K562 (cell line): ENCODE measurements around the gene COQ7. TPM values are rescaled to one million over a fixed set of nuclear protein-coding genes. Genes with fewer than 3 reads are reported as not detected.

ENCODE experiments used
- ATF7 ChIP-seq: fragments of 450-650 bp; IDR thresholded peaks from 2 replicates; pipeline ENCODE4 v1.7.1; 2014; ENCODE audit warnings: mild to moderate bottlenecking, moderate library complexity
- CBFA2T3 ChIP-seq: fragments of 450-650 bp; IDR thresholded peaks from 2 replicates; pipeline ENCODE4 v1.6.1; 2017
- E2F3 ChIP-seq: fragments of 250-450 bp; sonication (Bioruptor Pico); IDR thresholded peaks from 2 replicates; pipeline ENCODE4 v1.4.0; 2020; ENCODE audit warnings: mild to moderate bottlenecking
- ELF1 ChIP-seq: fragments of 200-800 bp; sonication (Bioruptor generic); IDR thresholded peaks from 2 replicates; pipeline ENCODE4 v1.6.1; 2016; ENCODE audit warnings: missing genetic modification characterization, missing compliant biosample characterization
- ELF4 ChIP-seq: fragments of 450-650 bp; formaldehyde crosslinking; IDR thresholded peaks from 2 replicates; pipeline ENCODE4 v1.4.0; 2022; ENCODE audit warnings: missing genetic modification characterization
- FOXA1 ChIP-seq: fragments of 450-650 bp; IDR thresholded peaks from 2 replicates; pipeline ENCODE4 v1.6.1; 2016; ENCODE audit warnings: mild to moderate bottlenecking, borderline replicate concordance
- FOXA3 ChIP-seq, 2 experiments: fragments of 450-650 bp in 1 of 2; sonication (generic) in 1 of 2; formaldehyde crosslinking; IDR thresholded peaks in 1 of 2; conservative IDR thresholded peaks in 1 of 2; 2 replicates each; pipeline versions ENCODE4 v1.4.0 to v1.8.0; 2020 to 2022; ENCODE audit warnings: mild to moderate bottlenecking in 2 of 2, missing genetic modification reagents in 1 of 2
- GABPB1 ChIP-seq: sonication (generic); formaldehyde crosslinking; IDR thresholded peaks from 2 replicates; pipeline ENCODE4 v1.8.0; 2022; ENCODE audit warnings: mild to moderate bottlenecking, missing genetic modification reagents
- HOXB6 ChIP-seq: fragments of 250-450 bp; sonication (Bioruptor Pico); IDR thresholded peaks from 2 replicates; pipeline ENCODE4 v1.5.1; 2022; ENCODE audit warnings: mild to moderate bottlenecking, borderline replicate concordance
- MCM7 ChIP-seq, 2 experiments: fragments of 450-650 bp; IDR thresholded peaks; 2 replicates each; pipeline ENCODE4 v1.6.1; 2016 to 2018
- MED1 ChIP-seq: sonication (generic); formaldehyde crosslinking; IDR thresholded peaks from 2 replicates; pipeline ENCODE4 v1.8.1; 2023; ENCODE audit warnings: missing genetic modification reagents, borderline replicate concordance
- NR0B1 ChIP-seq: fragments of 450-650 bp; IDR thresholded peaks from one replicate; pipeline ENCODE4 v1.6.1; 2018; ENCODE audit warnings: mild to moderate bottlenecking, moderate library complexity; ENCODE audit not compliant: partially characterized antibody
- PHB2 ChIP-seq: fragments of 450-650 bp; IDR thresholded peaks from 2 replicates; pipeline ENCODE4 v1.6.1; 2017; ENCODE audit warnings: low read depth
- PRPF4 ChIP-seq: fragments of 200-400 bp; formaldehyde crosslinking; IDR thresholded peaks from one replicate; pipeline ENCODE4 v1.6.1; 2017; ENCODE audit warnings: low read length, low read depth, mild to moderate bottlenecking; ENCODE audit not compliant: insufficient read depth, poor library complexity, severe bottlenecking
- SMARCA5 ChIP-seq: fragments of 450-650 bp; IDR thresholded peaks from 2 replicates; pipeline ENCODE4 v1.6.1; 2016
- STAG1 ChIP-seq: sonication (generic); formaldehyde crosslinking; IDR thresholded peaks from 2 replicates; pipeline ENCODE4 v1.5.0; 2020; ENCODE audit warnings: missing genetic modification reagents, borderline replicate concordance
- SUPT5H ChIP-seq: fragments of 450-650 bp; IDR thresholded peaks from 2 replicates; pipeline ENCODE4 v1.6.1; 2016
- TBP ChIP-seq: optimal IDR thresholded peaks from 2 replicates; pipeline ENCODE3; 2011; ENCODE audit warnings: low read depth, low read length, improper control_type of control experiment
- U2AF2 ChIP-seq: fragments of 200-400 bp; formaldehyde crosslinking; optimal IDR thresholded peaks from 2 replicates; pipeline ENCODE3; 2017; ENCODE audit warnings: low read depth, mild to moderate bottlenecking, low read length
- ZBTB1 ChIP-seq: sonication (generic); formaldehyde crosslinking; IDR thresholded peaks from 2 replicates; pipeline ENCODE4 v1.8.1; 2023; ENCODE audit warnings: missing genetic modification reagents, low read depth, mild to moderate bottlenecking, borderline replicate concordance
- ZBTB7A ChIP-seq: IDR thresholded peaks from 2 replicates; pipeline ENCODE4 v1.6.1; 2011; ENCODE audit warnings: low read depth, mild to moderate bottlenecking, low read length, moderate library complexity, borderline replicate concordance; ENCODE audit not compliant: control insufficient read depth
- polyA plus RNA-seq, 8 experiments: library from polyadenylated mRNA; depleted of rRNA in 4 of 8; stranded (reverse) in 5 of 8; unstranded in 3 of 8; fragments of >200 nt; fragmentation: Nextera tagmentation in 2 of 8; fragmentation: Illumina TruSeq in 1 of 8; extraction: Ambion mirVana in 2 of 8; extraction: Trizol in 1 of 8; gene quantifications; 2 replicates each; pipeline versions ENCODE4 v1.2.1 to v1.2.3, GENCODE V29; 2011 to 2014; ENCODE audit warnings: inconsistent platforms in 1 of 8, missing spikeins in 1 of 8
- total RNA-seq, 7 experiments: library from RNA; depleted of rRNA in 6 of 7; stranded (reverse); fragments of >200 nt in 6 of 7; fragmentation: Illumina TruSeq in 2 of 7; extraction: Trizol in 2 of 7; gene quantifications; 2 replicates each; pipeline versions ENCODE4 v1.2.1 to v1.2.3, GENCODE V29; 2011 to 2021; ENCODE audit warnings: low replicate concordance in 1 of 7
- TF ChIP-seq, protein P1 (sequence below): sonication (generic); formaldehyde crosslinking; IDR thresholded peaks from 2 replicates; pipeline ENCODE4 v1.8.0; 2022; ENCODE audit warnings: missing genetic modification reagents, mild to moderate bottlenecking, borderline replicate concordance
- TF ChIP-seq, protein P2 (sequence below): fragments of 450-650 bp; IDR thresholded peaks from 2 replicates; pipeline ENCODE4 v1.6.1; 2017; ENCODE audit warnings: antibody characterized with exemption
- TF ChIP-seq, protein P3 (sequence below): sonication (generic); formaldehyde crosslinking; IDR thresholded peaks from 2 replicates; pipeline ENCODE4 v1.8.0; 2022; ENCODE audit warnings: mild to moderate bottlenecking, missing genetic modification reagents

Gene COQ7
- total and polyA plus RNA-seq, 9 of the 15 experiments (the other 6 are each of a cell fraction or from before 2014, with no cell fraction given): 2.3 to 26.1 (median 15.2) TPM

GRCh38 chr16:19067349-19068236 is at the start of gene COQ7 (continued):
- TF ChIP-seq E2F3 (CRISPR knock-in tag): no peak
- TF ChIP-seq ZBTB1: no peak
- TF ChIP-seq PRPF4: no peak
- no peak for TF ChIP-seq MED1 (CRISPR knock-in tag)
- no peak for TF ChIP-seq NR0B1
- peak; percentile 86 for TF ChIP-seq ELF1
- TF ChIP-seq CBFA2T3: peak; percentile 51; the same call in 1 of the 2 replicates
- peak; percentile 76 for TF ChIP-seq TBP
- no peak for TF ChIP-seq PHB2
- TF ChIP-seq, protein P1, sequence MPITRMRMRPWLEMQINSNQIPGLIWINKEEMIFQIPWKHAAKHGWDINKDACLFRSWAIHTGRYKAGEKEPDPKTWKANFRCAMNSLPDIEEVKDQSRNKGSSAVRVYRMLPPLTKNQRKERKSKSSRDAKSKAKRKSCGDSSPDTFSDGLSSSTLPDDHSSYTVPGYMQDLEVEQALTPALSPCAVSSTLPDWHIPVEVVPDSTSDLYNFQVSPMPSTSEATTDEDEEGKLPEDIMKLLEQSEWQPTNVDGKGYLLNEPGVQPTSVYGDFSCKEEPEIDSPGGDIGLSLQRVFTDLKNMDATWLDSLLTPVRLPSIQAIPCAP (CRISPR knock-in tag): no peak
- TF ChIP-seq U2AF2: no peak
- TF ChIP-seq FOXA3 (CRISPR knock-in tag; conservative IDR thresholded peaks at IDR 0.05 in 1 of 2, IDR thresholded peaks at IDR 0.05 in 1 of 2): no peak
- peak; percentile 46; the same call in 1 of the 2 replicates for TF ChIP-seq ZBTB7A
- no peak for TF ChIP-seq MCM7 (IDR thresholded peaks at IDR 0.05)
- TF ChIP-seq FOXA1: no peak
- TF ChIP-seq ELF4 (CRISPR knock-in tag): no peak
- TF ChIP-seq, protein P2, sequence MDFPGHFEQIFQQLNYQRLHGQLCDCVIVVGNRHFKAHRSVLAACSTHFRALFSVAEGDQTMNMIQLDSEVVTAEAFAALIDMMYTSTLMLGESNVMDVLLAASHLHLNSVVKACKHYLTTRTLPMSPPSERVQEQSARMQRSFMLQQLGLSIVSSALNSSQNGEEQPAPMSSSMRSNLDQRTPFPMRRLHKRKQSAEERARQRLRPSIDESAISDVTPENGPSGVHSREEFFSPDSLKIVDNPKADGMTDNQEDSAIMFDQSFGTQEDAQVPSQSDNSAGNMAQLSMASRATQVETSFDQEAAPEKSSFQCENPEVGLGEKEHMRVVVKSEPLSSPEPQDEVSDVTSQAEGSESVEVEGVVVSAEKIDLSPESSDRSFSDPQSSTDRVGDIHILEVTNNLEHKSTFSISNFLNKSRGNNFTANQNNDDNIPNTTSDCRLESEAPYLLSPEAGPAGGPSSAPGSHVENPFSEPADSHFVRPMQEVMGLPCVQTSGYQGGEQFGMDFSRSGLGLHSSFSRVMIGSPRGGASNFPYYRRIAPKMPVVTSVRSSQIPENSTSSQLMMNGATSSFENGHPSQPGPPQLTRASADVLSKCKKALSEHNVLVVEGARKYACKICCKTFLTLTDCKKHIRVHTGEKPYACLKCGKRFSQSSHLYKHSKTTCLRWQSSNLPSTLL: no peak
- TF ChIP-seq GABPB1: peak; percentile 79; the same call in 1 of the 2 replicates
- no peak for TF ChIP-seq HOXB6
- TF ChIP-seq STAG1 (CRISPR knock-in tag): no peak
- TF ChIP-seq, protein P3, sequence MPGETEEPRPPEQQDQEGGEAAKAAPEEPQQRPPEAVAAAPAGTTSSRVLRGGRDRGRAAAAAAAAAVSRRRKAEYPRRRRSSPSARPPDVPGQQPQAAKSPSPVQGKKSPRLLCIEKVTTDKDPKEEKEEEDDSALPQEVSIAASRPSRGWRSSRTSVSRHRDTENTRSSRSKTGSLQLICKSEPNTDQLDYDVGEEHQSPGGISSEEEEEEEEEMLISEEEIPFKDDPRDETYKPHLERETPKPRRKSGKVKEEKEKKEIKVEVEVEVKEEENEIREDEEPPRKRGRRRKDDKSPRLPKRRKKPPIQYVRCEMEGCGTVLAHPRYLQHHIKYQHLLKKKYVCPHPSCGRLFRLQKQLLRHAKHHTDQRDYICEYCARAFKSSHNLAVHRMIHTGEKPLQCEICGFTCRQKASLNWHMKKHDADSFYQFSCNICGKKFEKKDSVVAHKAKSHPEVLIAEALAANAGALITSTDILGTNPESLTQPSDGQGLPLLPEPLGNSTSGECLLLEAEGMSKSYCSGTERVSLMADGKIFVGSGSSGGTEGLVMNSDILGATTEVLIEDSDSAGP: no peak
- peak; percentile 98 for TF ChIP-seq ATF7
- peak; percentile 83 for TF ChIP-seq SUPT5H
- TF ChIP-seq SMARCA5: no peak
